Ramos (cell line): ENCODE measurements around the gene SMIM23.
"Not testable (repeated sequence)": the region's sequence is repeated elsewhere in the genome, so short reads cannot be mapped to it uniquely, and the experiment has no call there.

ENCODE experiments used
- in situ Hi-C: fragments of 300-500 bp; cut with MboI; formaldehyde crosslinking; loops from one replicate; pipeline ENCODE4 v1.14.3; 2022; ENCODE audit warnings: low sequenced_read_pairs; ENCODE audit not compliant: unreplicated experiment

The SMIM23 gene

GRCh38 chr5:171771856-171772255 is 13.8 kb upstream of the SMIM23 start:
- in situ Hi-C loops = no loop called here

- in situ Hi-C loops = no loop called here
Measured at GRCh38 chr5:171773106-171773505, 12.5 kb upstream of the SMIM23 start.

- in situ Hi-C loops = no loop called here
Measured at GRCh38 chr5:171774418-171774817, 11.2 kb upstream of the SMIM23 start.

GRCh38 chr5:171776213-171776612 is 9.4 kb upstream of the SMIM23 start:
- in situ Hi-C loops = no loop called here

GRCh38 chr5:171776770-171777759 is 8.6 kb upstream of the SMIM23 start:
- in situ Hi-C loops = no loop called here

- in situ Hi-C loops = not testable (repeated sequence)
Measured at GRCh38 chr5:171781744-171782143, 3.9 kb upstream of the SMIM23 start.

GRCh38 chr5:171782332-171782966 is 3.2 kb upstream of the SMIM23 start:
- in situ Hi-C loops = no loop called here

GRCh38 chr5:171783051-171783450 is 2.6 kb upstream of the SMIM23 start:
- in situ Hi-C loops = no loop called here

- in situ Hi-C loops = no loop called here
Measured at GRCh38 chr5:171789353-171789752, 3.7 kb downstream of the SMIM23 start.

GRCh38 chr5:171790408-171790807 is 4.8 kb downstream of the SMIM23 start:
- in situ Hi-C loops = no loop called here

- in situ Hi-C loops = no loop called here
Measured at GRCh38 chr5:171794470-171794960, 8.9 kb downstream of the SMIM23 start.

- in situ Hi-C loops = no loop called here
Measured at GRCh38 chr5:171795381-171795780, 9.8 kb downstream of the SMIM23 start.

- in situ Hi-C loops = no loop called here
Measured at GRCh38 chr5:171796436-171796835, 10.8 kb downstream of the SMIM23 start.

GRCh38 chr5:171797543-171797942 is 11.9 kb downstream of the SMIM23 start:
- in situ Hi-C loops = no loop called here

GRCh38 chr5:171798418-171798817 is 12.8 kb downstream of the SMIM23 start:
- in situ Hi-C loops = no loop called here

GRCh38 chr5:171801839-171802238 is 16.2 kb downstream of the SMIM23 start:
- in situ Hi-C loops = no loop called here

GRCh38 chr5:171805746-171806145 is 20.1 kb downstream of the SMIM23 start:
- in situ Hi-C loops = no loop called here

- in situ Hi-C loops = no loop called here
Measured at GRCh38 chr5:171806976-171807747, 21.5 kb downstream of the SMIM23 start.

GRCh38 chr5:171808453-171808852 is 22.8 kb downstream of the SMIM23 start:
- in situ Hi-C loops = no loop called here

- in situ Hi-C loops = no loop called here
Measured at GRCh38 chr5:171808951-171809350, 23.3 kb downstream of the SMIM23 start.

- in situ Hi-C loops = no loop called here
Measured at GRCh38 chr5:171810227-171810626, 24.6 kb downstream of the SMIM23 start.
